Peyer's patch (tissue), 4 donors: ENCODE measurements around the gene VAMP2.

Experiments
- CTCF ChIP-seq, 6 experiments: fragments of 450-650 bp in 4 of 6; fragments of 200-600 bp in 2 of 6; sonication (generic) in 1 of 6; IDR thresholded peaks; one replicate each; pipeline ENCODE4 v1.5.1; 2017 to 2019; ENCODE audit warnings: antibody characterized with exemption in 6 of 6, mild to moderate bottlenecking in 3 of 6, moderate library complexity in 1 of 6
- POLR2A ChIP-seq, 2 donors: fragments of 450-650 bp; IDR thresholded peaks; one replicate each; pipeline ENCODE4 v1.5.1; 2017; ENCODE audit warnings: antibody characterized with exemption in 2 of 2, mild to moderate bottlenecking in 2 of 2, moderate library complexity in 2 of 2

GRCh38 chr17:8158267-8159031 is 4.3 kb downstream of the VAMP2 start:
- TF ChIP-seq CTCF (IDR thresholded peaks at IDR 0.05) (peak; percentile 92 to 99 (median 98)), POLR2A (IDR thresholded peaks at IDR 0.05) (peak; percentile 28 to 40)
